Activated T-cell treated with anti-CD3 and anti-CD28 coated beads, Interleukin-2, amount 50 U/mL, for 48 hours (primary cell): ENCODE data around the gene ZNF587B.
"Not testable (repeated sequence)": the region's sequence is repeated elsewhere in the genome, so short reads cannot be mapped to it uniquely, and the experiment has no call there.

Source experiments
- DNase-seq, 2 experiments: peaks; one replicate each; pipeline ENCODE4 v3.0.0-alpha.2; 2020

The ZNF587B gene

GRCh38 chr19:57830071-57830602, at the start of gene ZNF587B:
Gene ZNF587B (plus strand): TSS chr19:57830299. CDS start chr19:57830529, 230 bp downstream.
- DNase-seq, result peak; percentile 55 to 62

GRCh38 chr19:57786286-57786685, 43.8 kb upstream of the ZNF587B start:
- DNase-seq, result no peak

- no peak for DNase-seq
Measured at GRCh38 chr19:57786906-57787305, 43.2 kb upstream of the ZNF587B start.

GRCh38 chr19:57788114-57788692, 41.9 kb upstream of the ZNF587B start:
- DNase-seq, result no peak

GRCh38 chr19:57789288-57789687, 40.8 kb upstream of the ZNF587B start:
- DNase-seq, result no peak

- DNase-seq, result not testable (repeated sequence)
Measured at GRCh38 chr19:57796580-57796979, 33.5 kb upstream of the ZNF587B start.

GRCh38 chr19:57800696-57801095, 29.4 kb upstream of the ZNF587B start:
- no peak for DNase-seq

- no peak for DNase-seq
Measured at GRCh38 chr19:57802269-57802668, 27.8 kb upstream of the ZNF587B start.

GRCh38 chr19:57803265-57803593, 26.9 kb upstream of the ZNF587B start:
- no peak for DNase-seq

- no peak for DNase-seq
Measured at GRCh38 chr19:57803594-57804325, 26.3 kb upstream of the ZNF587B start.

- no peak for DNase-seq
Measured at GRCh38 chr19:57807541-57807940, 22.6 kb upstream of the ZNF587B start.

- not testable (repeated sequence) for DNase-seq
Measured at GRCh38 chr19:57810410-57811295, 19.4 kb upstream of the ZNF587B start.

- DNase-seq, result no peak
Measured at GRCh38 chr19:57812226-57812625, 17.9 kb upstream of the ZNF587B start.

GRCh38 chr19:57812975-57813820, 16.9 kb upstream of the ZNF587B start:
- DNase-seq, result peak in 1 of 2 experiments; percentile 35

- peak in 1 of 2 experiments; percentile 29 for DNase-seq
Measured at GRCh38 chr19:57813919-57814504, 16.1 kb upstream of the ZNF587B start.

- DNase-seq, result peak; percentile 78 to 79
Measured at GRCh38 chr19:57814505-57815246, 15.4 kb upstream of the ZNF587B start, which contains the start of gene ZNF552. Gene ZNF552 (minus strand): TSS chr19:57814913. CDS start chr19:57814743, 170 bp downstream.

- DNase-seq, result no peak
Measured at GRCh38 chr19:57815247-57816075, 14.6 kb upstream of the ZNF587B start.

GRCh38 chr19:57816652-57817051, 13.4 kb upstream of the ZNF587B start:
- DNase-seq, result no peak

GRCh38 chr19:57817976-57818375, 12.1 kb upstream of the ZNF587B start:
- DNase-seq, result no peak

GRCh38 chr19:57818378-57818777, 11.7 kb upstream of the ZNF587B start:
- DNase-seq, result no peak
